ENCODE results near the gene USP2.
A peak's percentile ranks its signal among the peaks of the same experiment; 100 is the strongest.

Gene USP2

DNA sequence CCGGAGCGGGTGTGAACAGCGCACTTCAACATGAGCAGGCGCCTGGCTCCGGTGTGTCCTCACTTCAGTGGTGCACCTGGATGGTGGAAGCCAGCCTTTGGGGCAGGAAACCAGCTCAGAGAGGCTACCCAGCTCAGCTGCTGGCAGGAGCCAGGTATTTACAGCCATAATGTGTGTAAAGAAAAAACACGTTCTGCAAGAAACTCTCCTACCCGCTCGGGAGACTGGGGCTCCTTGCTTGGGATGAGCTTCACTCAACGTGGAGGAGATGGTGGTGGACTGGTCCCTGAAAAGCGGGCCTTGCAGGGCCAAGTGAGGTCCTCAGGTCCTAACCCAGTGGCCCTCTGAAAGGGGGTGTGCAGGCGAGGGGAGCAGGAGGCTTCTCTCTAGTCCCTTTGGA is 72.1 kb downstream of the USP2 start:
- ATAC-seq = no peak
- TF ChIP-seq ZNF8 (CRISPR knock-in tag; IDR thresholded peaks at IDR 0.05) (no peak), PPARA (CRISPR knock-in tag; IDR thresholded peaks at IDR 0.05; ENCODE audit: borderline replicate concordance) (no peak), CSDC2 (CRISPR knock-in tag; IDR thresholded peaks at IDR 0.05) (no peak)

DNA sequence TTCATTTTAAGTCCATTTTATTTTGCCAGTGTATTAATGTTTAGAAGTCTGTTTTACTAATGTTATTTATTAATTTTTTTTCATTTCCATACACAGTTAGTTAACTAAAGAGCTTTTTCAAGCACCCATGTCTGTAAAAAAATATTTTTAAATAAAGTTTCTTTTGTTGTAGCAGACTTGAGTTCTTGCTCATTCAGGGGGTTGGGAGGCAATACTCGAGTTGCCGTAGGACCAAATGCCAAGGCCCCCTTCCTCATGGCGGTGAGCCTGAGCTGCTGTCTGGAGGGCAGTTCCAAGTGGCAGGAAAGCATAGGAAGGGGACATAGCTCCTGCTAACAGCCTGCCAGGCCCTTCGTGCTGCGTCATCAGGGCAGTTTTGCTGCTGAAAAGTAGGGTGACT is 73.5 kb downstream of the USP2 start:
- TF ChIP-seq SNAI2 (CRISPR knock-in tag; IDR thresholded peaks at IDR 0.05) = no peak
- TF ChIP-seq OSR1 (CRISPR knock-in tag; IDR thresholded peaks at IDR 0.05) = no peak
- TF ChIP-seq TOX (CRISPR knock-in tag; IDR thresholded peaks at IDR 0.05; ENCODE audit: borderline replicate concordance) = no peak
- TF ChIP-seq, protein P1, sequence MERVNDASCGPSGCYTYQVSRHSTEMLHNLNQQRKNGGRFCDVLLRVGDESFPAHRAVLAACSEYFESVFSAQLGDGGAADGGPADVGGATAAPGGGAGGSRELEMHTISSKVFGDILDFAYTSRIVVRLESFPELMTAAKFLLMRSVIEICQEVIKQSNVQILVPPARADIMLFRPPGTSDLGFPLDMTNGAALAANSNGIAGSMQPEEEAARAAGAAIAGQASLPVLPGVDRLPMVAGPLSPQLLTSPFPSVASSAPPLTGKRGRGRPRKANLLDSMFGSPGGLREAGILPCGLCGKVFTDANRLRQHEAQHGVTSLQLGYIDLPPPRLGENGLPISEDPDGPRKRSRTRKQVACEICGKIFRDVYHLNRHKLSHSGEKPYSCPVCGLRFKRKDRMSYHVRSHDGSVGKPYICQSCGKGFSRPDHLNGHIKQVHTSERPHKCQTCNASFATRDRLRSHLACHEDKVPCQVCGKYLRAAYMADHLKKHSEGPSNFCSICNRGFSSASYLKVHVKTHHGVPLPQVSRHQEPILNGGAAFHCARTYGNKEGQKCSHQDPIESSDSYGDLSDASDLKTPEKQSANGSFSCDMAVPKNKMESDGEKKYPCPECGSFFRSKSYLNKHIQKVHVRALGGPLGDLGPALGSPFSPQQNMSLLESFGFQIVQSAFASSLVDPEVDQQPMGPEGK (CRISPR knock-in tag; IDR thresholded peaks at IDR 0.05; ENCODE audit: borderline replicate concordance) = no peak
- TF ChIP-seq ZFP3 (CRISPR knock-in tag; IDR thresholded peaks at IDR 0.05) = no peak
- TF ChIP-seq, protein P2, sequence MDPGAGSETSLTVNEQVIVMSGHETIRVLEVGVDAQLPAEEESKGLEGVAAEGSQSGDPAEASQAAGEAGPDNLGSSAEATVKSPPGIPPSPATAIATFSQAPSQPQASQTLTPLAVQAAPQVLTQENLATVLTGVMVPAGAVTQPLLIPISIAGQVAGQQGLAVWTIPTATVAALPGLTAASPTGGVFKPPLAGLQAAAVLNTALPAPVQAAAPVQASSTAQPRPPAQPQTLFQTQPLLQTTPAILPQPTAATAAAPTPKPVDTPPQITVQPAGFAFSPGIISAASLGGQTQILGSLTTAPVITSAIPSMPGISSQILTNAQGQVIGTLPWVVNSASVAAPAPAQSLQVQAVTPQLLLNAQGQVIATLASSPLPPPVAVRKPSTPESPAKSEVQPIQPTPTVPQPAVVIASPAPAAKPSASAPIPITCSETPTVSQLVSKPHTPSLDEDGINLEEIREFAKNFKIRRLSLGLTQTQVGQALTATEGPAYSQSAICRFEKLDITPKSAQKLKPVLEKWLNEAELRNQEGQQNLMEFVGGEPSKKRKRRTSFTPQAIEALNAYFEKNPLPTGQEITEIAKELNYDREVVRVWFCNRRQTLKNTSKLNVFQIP (CRISPR knock-in tag; IDR thresholded peaks at IDR 0.05; ENCODE audit: borderline replicate concordance, low read depth) = no peak
- no peak for TF ChIP-seq GLIS3 (CRISPR knock-in tag; IDR thresholded peaks at IDR 0.05)
- TF ChIP-seq PPARA (CRISPR knock-in tag; IDR thresholded peaks at IDR 0.05; ENCODE audit: borderline replicate concordance) = no peak
- TF ChIP-seq, protein P3, sequence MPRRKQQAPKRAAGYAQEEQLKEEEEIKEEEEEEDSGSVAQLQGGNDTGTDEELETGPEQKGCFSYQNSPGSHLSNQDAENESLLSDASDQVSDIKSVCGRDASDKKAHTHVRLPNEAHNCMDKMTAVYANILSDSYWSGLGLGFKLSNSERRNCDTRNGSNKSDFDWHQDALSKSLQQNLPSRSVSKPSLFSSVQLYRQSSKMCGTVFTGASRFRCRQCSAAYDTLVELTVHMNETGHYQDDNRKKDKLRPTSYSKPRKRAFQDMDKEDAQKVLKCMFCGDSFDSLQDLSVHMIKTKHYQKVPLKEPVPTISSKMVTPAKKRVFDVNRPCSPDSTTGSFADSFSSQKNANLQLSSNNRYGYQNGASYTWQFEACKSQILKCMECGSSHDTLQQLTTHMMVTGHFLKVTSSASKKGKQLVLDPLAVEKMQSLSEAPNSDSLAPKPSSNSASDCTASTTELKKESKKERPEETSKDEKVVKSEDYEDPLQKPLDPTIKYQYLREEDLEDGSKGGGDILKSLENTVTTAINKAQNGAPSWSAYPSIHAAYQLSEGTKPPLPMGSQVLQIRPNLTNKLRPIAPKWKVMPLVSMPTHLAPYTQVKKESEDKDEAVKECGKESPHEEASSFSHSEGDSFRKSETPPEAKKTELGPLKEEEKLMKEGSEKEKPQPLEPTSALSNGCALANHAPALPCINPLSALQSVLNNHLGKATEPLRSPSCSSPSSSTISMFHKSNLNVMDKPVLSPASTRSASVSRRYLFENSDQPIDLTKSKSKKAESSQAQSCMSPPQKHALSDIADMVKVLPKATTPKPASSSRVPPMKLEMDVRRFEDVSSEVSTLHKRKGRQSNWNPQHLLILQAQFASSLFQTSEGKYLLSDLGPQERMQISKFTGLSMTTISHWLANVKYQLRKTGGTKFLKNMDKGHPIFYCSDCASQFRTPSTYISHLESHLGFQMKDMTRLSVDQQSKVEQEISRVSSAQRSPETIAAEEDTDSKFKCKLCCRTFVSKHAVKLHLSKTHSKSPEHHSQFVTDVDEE (CRISPR knock-in tag; IDR thresholded peaks at IDR 0.05) = no peak
- TF ChIP-seq ARNTL (CRISPR knock-in tag; IDR thresholded peaks at IDR 0.05; ENCODE audit: borderline replicate concordance, low read depth) = no peak
- no peak for TF ChIP-seq ZC3H10 (CRISPR knock-in tag; IDR thresholded peaks at IDR 0.05)
- TF ChIP-seq, protein P4, sequence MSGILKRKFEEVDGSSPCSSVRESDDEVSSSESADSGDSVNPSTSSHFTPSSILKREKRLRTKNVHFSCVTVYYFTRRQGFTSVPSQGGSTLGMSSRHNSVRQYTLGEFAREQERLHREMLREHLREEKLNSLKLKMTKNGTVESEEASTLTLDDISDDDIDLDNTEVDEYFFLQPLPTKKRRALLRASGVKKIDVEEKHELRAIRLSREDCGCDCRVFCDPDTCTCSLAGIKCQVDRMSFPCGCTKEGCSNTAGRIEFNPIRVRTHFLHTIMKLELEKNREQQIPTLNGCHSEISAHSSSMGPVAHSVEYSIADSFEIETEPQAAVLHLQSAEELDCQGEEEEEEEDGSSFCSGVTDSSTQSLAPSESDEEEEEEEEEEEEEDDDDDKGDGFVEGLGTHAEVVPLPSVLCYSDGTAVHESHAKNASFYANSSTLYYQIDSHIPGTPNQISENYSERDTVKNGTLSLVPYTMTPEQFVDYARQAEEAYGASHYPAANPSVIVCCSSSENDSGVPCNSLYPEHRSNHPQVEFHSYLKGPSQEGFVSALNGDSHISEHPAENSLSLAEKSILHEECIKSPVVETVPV (CRISPR knock-in tag; IDR thresholded peaks at IDR 0.05) = no peak
- TF ChIP-seq, protein P5, sequence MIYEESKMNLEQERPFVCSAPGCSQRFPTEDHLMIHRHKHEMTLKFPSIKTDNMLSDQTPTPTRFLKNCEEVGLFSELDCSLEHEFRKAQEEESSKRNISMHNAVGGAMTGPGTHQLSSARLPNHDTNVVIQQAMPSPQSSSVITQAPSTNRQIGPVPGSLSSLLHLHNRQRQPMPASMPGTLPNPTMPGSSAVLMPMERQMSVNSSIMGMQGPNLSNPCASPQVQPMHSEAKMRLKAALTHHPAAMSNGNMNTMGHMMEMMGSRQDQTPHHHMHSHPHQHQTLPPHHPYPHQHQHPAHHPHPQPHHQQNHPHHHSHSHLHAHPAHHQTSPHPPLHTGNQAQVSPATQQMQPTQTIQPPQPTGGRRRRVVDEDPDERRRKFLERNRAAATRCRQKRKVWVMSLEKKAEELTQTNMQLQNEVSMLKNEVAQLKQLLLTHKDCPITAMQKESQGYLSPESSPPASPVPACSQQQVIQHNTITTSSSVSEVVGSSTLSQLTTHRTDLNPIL (CRISPR knock-in tag; IDR thresholded peaks at IDR 0.05; ENCODE audit: low read depth) = no peak
- TF ChIP-seq ZFP30 (CRISPR knock-in tag; IDR thresholded peaks at IDR 0.05) = no peak
- ATAC-seq = no peak

DNA sequence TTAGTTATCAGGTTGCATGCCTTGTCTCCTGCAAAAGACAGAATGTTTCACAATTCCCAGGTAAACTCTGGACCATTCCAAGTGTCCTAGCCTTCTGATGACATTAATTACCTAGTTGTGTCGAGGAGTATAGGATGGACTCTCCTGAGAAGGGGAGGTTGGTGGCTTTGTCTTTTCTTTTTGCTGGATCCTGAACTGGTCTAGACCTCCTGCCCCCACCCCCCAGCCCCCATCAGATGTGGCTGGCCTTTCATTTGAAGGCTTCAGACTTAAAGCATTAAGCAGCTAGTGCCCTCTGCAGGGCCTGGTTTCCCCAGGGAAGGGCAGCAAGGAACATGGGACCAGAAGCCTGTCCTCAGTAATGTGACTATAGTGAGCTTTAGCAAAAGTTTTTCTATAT is 74.3 kb downstream of the USP2 start:
- ATAC-seq = peak; percentile 41; the same call in 1 of the 3 replicates
- no peak for TF ChIP-seq ARNTL (CRISPR knock-in tag; IDR thresholded peaks at IDR 0.05; ENCODE audit: borderline replicate concordance, low read depth)
- TF ChIP-seq, protein P2 (CRISPR knock-in tag; IDR thresholded peaks at IDR 0.05; ENCODE audit: borderline replicate concordance, low read depth) = no peak
- no peak for TF ChIP-seq RARB (CRISPR knock-in tag; IDR thresholded peaks at IDR 0.05)
- no peak for TF ChIP-seq TOX (CRISPR knock-in tag; IDR thresholded peaks at IDR 0.05; ENCODE audit: borderline replicate concordance)
- no peak for TF ChIP-seq ZC3H10 (CRISPR knock-in tag; IDR thresholded peaks at IDR 0.05)

Measured in SK-N-SH treated with all-trans-retinoic acid at 6 μM for 48 hours (cell line).